AG09309 (cell line): ENCODE measurements around the gene TMEM51.

ENCODE experiments used
- DNase-seq: peaks from one replicate; pipeline ENCODE4 v3.0.0-alpha.2; 2010; ENCODE audit warnings: low read depth
- H3K4me3 ChIP-seq: 2 replicates; pipeline ENCODE4 v1.5.1; 2011; ENCODE audit warnings: mild to moderate bottlenecking, low read depth, low read length, moderate library complexity; ENCODE audit not compliant: control insufficient read depth
- TF ChIP-seq, protein P1 (sequence below): IDR thresholded peaks from 2 replicates; pipeline ENCODE4 v1.5.1; 2011; ENCODE audit warnings: mild to moderate bottlenecking, low read depth, low read length, inconsistent platforms; ENCODE audit not compliant: insufficient read depth, control insufficient read depth; ENCODE audit errors: missing control alignments

TMEM51 gene

DNA sequence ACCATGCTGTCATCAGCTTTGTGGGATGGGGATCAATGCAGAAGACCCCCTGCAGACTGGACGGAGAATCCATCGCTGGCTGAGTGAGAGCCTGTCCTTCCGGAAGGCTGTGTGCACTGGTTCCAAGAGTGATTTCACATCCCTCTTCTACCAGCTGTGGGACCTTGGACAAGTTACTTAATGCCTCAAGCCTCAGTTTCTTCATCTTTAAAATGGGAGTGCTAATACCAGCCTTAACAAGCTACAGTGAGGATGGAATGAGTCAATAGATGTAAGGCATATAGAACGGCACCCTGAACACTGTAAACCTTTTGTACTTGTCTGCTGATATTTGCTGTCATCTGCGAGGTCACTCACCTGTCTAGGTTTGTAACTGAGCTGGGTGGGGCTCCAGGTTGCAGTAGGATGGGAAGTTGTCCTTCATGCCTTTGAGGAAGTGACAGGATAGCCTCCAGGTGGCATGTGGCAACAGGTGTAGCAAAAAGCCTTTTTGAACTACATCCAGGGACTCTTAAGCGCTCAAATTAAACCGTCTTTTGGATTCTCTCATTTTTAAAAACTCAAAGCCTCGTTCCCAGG is 27.5 kb downstream of the TMEM51 start:
- no peak for DNase-seq
- TF ChIP-seq, protein P1, sequence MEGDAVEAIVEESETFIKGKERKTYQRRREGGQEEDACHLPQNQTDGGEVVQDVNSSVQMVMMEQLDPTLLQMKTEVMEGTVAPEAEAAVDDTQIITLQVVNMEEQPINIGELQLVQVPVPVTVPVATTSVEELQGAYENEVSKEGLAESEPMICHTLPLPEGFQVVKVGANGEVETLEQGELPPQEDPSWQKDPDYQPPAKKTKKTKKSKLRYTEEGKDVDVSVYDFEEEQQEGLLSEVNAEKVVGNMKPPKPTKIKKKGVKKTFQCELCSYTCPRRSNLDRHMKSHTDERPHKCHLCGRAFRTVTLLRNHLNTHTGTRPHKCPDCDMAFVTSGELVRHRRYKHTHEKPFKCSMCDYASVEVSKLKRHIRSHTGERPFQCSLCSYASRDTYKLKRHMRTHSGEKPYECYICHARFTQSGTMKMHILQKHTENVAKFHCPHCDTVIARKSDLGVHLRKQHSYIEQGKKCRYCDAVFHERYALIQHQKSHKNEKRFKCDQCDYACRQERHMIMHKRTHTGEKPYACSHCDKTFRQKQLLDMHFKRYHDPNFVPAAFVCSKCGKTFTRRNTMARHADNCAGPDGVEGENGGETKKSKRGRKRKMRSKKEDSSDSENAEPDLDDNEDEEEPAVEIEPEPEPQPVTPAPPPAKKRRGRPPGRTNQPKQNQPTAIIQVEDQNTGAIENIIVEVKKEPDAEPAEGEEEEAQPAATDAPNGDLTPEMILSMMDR: no peak

DNA sequence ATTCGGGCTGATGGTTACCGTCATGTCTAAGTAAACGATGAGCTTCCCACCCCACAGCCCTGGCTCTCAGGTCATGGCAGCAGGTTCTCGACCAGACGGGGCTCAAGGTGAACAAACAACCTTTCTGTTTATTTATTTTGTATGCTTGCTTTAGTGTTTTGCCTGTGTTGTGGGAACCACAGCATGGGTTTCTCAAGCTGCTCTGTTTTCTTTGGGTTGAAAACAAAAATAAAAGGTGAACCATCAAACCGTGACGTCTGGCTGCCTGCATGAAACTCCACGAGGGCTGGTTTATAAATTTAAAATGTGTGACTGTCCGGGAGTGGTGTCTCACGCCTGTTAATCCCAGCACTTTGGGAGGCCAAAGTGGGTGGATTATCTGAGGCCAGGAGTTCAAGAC is 28.0 kb downstream of the TMEM51 start:
- TF ChIP-seq, protein P1: no peak
- no peak overlapping the region for H3K4me3 ChIP-seq
- no peak for DNase-seq

More for the DNA sequence above, 27.5 kb downstream of the TMEM51 start:
- H3K4me3 ChIP-seq: no peak overlapping the region

DNA sequence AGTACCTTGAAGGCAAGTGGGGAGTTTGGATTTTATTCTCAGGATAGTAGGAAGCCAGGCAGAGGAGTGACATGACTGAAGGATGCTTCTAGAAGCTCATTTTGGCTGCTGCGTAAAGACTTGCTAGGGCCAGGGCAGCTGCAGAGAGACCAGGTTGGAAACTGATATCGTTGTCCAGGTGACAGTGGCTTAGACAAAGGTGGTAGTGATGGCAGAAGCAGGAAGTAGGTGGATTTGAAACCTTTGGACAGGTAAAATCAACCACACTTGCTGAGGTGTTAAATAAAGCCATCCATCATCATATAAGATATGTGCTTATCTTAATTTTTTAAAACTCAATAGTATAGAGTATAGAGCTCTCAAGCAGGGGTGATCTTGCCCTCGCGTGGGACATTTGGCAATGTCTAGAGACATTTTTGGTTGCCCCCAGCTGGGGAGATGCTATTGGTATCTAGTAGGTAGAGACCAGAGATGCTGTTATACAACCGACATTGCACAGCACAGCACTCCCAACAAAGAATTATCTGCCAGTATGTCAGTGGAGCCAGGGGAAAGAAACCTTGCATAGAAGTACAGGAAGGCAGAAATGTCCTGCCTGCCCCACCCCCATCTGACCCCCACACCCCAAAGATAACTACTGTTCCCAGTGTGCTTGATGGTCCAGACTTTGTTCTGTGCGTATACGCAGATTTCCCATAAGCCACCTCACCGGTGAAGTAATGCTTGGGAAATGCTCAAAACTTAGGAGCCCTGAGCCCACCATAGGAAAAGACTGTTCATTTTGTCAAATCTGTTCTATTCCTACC is 31.1 kb downstream of the TMEM51 start:
- TF ChIP-seq, protein P1: no peak
- DNase-seq: no peak

DNA sequence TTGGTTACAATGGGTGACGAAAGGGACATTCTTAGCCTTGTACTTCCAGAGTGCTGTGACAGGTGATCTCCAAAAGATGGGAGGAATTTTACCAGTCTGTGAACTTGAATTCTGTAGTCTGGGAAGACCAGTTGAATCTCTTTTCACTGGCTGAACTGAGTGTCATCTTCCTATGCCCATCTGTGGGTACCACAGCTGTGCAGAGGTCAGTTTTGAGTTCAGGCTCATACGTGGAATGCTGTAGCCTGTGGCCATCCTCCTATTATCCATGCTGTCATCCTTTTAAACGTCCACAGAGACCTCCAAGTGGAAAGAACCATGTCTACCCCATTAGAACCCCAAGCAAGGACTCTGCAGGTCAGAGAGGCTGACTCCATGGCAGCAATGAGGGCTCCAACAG is 32.1 kb downstream of the TMEM51 start:
- H3K4me3 ChIP-seq: no peak overlapping the region
- DNase-seq: no peak
- TF ChIP-seq, protein P1: no peak

More for the DNA sequence above, 31.1 kb downstream of the TMEM51 start:
- no peak overlapping the region for H3K4me3 ChIP-seq

DNA sequence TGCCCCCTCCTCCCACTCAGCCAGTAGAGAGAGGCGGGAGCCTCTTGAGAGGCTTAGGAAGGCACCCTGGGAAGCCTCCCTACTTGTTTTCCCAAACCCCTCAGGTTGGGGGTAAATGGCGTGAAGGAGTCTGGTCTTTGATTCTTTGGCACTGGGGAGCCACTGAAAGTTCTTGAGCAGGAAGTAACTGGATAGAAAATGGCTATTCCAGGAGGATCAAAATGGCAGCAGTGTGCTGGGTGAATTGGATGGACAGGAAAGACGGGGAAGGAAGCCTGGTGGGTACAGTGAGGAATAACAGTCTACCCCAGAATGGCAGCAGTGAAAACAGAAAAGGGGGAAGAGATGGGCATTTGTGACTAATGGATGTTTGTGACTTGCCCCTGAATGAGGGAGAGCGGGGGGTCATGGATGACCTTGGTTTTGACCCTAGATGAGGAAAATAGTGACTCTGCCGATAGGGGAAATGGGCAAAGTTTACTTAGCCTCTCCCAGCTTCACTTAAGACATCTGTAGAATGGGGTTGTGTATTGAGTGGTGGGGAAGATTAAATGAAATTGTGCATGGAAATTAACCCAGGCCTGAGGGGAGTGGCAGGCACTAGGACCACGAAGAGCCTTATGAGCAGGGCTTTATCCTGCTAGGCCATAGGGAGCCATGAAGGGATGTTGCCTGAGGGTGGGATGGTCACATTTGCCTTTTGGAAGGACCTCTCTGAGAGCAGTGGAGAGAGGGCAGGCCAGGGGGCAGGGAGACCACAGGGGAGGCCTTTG is 32.7 kb downstream of the TMEM51 start:
- no peak for DNase-seq
- TF ChIP-seq, protein P1: no peak
- H3K4me3 ChIP-seq: no peak overlapping the region

DNA sequence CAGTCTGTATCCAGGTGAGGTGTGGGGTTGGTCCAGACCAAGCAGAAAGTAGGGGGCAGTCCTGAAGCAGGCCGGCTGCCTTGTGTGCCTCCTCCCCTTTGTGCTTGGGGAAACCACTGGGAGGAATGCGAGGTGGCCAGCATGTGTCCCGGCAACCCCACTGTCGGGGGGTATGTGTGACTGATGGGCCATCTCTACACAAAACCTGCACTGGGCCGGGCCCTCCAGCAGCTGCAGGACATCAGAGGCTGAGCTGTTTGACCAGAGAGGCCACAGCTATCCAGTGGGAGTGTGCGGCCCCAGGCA is 33.3 kb downstream of the TMEM51 start:
- TF ChIP-seq, protein P1: no peak
- no peak for DNase-seq
- no peak overlapping the region for H3K4me3 ChIP-seq
